ENCODE measurements around the gene SLC41A3. TPM values are rescaled to one million over a fixed set of nuclear protein-coding genes. Genes with fewer than 3 reads are reported as not detected.
"Not testable (repeated sequence)": the region's sequence is repeated elsewhere in the genome, so short reads cannot be mapped to it uniquely, and the experiment has no call there.

The SLC41A3 gene
- total and polyA plus RNA-seq, 11 donors: 20.9 to 60.1 (median 46.4) TPM

DNA sequence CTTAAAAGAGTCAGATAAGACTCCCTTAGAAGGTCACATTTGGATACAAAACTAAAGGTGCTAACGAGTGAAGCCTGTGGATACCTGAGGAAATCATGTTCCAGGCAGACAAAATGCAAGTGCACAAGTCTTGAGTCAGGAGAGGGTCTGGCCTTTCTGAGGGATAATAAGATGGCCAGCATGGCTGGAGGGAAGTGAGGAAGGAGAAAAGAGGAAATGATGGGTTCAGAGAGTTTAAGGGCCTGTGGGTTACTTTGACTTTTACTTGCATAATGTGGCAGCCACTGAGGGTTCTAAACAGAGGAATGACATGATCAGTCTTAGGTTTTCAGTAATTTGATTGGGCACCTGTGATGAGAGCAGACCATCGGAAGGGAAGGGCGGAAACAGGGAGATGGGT is 118.4 kb downstream of the SLC41A3 start:
- H3K4me1 ChIP-seq: no peaks in the 10 kb centered on the region
- peaks cover 0 to 6% (median 0%) of the 10 kb centered on the region in 12 donors for H3K9me3 ChIP-seq
- DNase-seq: no peak
- no peak overlapping the region for H3K4me3 ChIP-seq
- H3K36me3 ChIP-seq: no peaks in the 10 kb centered on the region
- peaks cover 0 to 20% (median 0%) of the 10 kb centered on the region in 9 donors for H3K27me3 ChIP-seq
- no peak for ATAC-seq
- intact Hi-C loops (cut with DNase I): no loop called here
- WGBS, 4 donors: 91 to 94% (median 92%) methylated on average over 3 of the region's 3 CpGs
- TF ChIP-seq POLR2A (IDR thresholded peaks at IDR 0.05): no peak
- H3K27ac ChIP-seq: no peak overlapping the region

- ATAC-seq; H3K9me3 ChIP-seq; H3K4me1 ChIP-seq; intact Hi-C loops (cut with DNase I); H3K27ac ChIP-seq; H3K36me3 ChIP-seq; DNase-seq; H3K4me3 ChIP-seq: not testable (repeated sequence)
- peaks cover 0 to 18% (median 1%) of the 10 kb centered on the region in 9 donors for H3K27me3 ChIP-seq
- 45 to 73% (median 61%) methylated on average over 1 of the region's 1 CpG for WGBS, 4 donors
Observed at GRCh38 chr3:125963834-125964233, 120.1 kb downstream of the SLC41A3 start.

DNA sequence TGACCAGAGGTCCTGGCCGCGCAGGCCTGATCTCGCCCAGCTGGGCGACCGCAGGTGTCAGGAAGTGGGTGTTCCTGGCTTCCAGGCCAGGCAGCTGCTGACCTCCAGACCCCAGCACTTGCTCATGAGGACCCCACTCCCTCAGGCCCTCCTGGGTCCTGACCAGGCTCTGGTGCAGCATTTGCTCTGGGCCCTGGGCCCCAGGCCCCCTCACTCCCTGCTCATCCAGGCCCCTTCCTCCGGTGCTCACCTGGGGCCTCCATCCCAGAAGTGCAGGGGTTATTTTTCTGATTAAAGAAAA is 122.7 kb downstream of the SLC41A3 start:
- intact Hi-C loops (cut with DNase I): no loop called here
- WGBS, 4 donors: 64 to 88% (median 77%) methylated on average over 4 to 6 of the region's 6 CpGs
- DNase-seq: no peak

DNA sequence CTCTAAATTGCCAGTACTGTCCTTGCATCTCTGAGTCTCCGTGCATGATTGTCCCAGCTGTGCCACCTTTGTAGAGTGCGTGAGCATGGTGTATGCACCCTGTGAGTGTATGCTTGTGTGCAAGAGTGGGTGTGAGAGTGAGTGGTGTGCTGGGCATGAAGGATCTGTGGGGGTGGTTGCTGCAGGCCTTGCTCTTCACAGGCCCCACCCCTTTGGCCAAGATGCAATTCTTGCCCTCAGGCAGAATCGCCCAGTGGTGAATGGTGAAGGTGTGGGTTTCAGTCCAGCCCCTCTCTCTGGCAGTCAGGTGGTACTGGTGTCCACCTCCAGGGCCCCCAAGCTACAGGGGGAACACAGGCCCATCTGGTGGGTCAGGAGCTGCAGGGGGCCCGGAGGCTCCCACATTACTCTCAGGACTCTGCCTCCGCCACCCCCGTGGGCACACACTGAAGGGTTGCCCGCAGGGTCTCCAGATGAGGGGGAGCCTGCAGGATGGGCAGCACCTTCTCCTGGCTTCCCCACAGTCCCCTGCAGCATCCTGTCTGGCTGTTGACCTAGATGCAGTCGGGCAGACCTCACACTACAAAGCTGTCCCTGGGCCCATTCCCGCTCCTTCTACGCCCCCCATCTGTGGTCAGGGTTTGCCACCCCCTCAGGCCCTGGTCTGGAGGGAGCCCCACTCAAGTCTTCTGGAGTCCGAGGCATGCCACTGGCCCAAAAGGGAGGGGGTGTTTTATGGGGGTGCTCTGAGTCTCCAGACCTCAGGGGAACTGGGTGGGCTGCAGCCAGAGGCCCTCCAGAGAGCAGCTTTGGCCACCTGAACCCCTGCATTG is 123.3 kb downstream of the SLC41A3 start:
- WGBS, 4 donors: 83 to 87% (median 84%) methylated on average over 7 to 11 of the region's 11 CpGs
- Histone ChIP-seq H3K36me3 (no peaks in the 10 kb centered on the region), H3K27me3 (peaks cover 0 to 30% (median 6%) of the 10 kb centered on the region in 9 donors), H3K4me1 (no peaks in the 10 kb centered on the region), H3K27ac (no peak overlapping the region), H3K4me3 (no peak overlapping the region), H3K9me3 (peaks cover 0 to 6% (median 0%) of the 10 kb centered on the region in 12 donors)
- peak in 1 of 4 donors; percentile 5 for ATAC-seq
- TF ChIP-seq POLR2A (IDR thresholded peaks at IDR 0.05): no peak
- TF ChIP-seq, protein P1, sequence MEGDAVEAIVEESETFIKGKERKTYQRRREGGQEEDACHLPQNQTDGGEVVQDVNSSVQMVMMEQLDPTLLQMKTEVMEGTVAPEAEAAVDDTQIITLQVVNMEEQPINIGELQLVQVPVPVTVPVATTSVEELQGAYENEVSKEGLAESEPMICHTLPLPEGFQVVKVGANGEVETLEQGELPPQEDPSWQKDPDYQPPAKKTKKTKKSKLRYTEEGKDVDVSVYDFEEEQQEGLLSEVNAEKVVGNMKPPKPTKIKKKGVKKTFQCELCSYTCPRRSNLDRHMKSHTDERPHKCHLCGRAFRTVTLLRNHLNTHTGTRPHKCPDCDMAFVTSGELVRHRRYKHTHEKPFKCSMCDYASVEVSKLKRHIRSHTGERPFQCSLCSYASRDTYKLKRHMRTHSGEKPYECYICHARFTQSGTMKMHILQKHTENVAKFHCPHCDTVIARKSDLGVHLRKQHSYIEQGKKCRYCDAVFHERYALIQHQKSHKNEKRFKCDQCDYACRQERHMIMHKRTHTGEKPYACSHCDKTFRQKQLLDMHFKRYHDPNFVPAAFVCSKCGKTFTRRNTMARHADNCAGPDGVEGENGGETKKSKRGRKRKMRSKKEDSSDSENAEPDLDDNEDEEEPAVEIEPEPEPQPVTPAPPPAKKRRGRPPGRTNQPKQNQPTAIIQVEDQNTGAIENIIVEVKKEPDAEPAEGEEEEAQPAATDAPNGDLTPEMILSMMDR (IDR thresholded peaks at IDR 0.05): no peak
- DNase-seq: no peak
- intact Hi-C loops (cut with DNase I): no loop called here

More for the DNA sequence above, 122.7 kb downstream of the SLC41A3 start:
- H3K4me1 ChIP-seq: no peaks in the 10 kb centered on the region
- H3K9me3 ChIP-seq: peaks cover 0 to 6% (median 0%) of the 10 kb centered on the region in 12 donors
- TF ChIP-seq, protein P1 (IDR thresholded peaks at IDR 0.05): no peak
- no peak for TF ChIP-seq POLR2A (IDR thresholded peaks at IDR 0.05)
- H3K27ac ChIP-seq: no peak overlapping the region
- no peak overlapping the region for H3K4me3 ChIP-seq
- no peaks in the 10 kb centered on the region for H3K36me3 ChIP-seq
- no peak for ATAC-seq
- H3K27me3 ChIP-seq: peaks cover 0 to 30% (median 6%) of the 10 kb centered on the region in 9 donors

- Histone ChIP-seq H3K27me3 (peaks cover 0 to 30% (median 6%) of the 10 kb centered on the region in 9 donors), H3K4me1 (no peaks in the 10 kb centered on the region), H3K4me3 (no peak overlapping the region), H3K36me3 (no peaks in the 10 kb centered on the region), H3K27ac (no peak overlapping the region), H3K9me3 (peaks cover 0 to 6% (median 0%) of the 10 kb centered on the region in 12 donors)
- TF ChIP-seq POLR2A (IDR thresholded peaks at IDR 0.05): no peak
- TF ChIP-seq, protein P1 (IDR thresholded peaks at IDR 0.05): no peak
- intact Hi-C loops (cut with DNase I): no loop called here
- 77 to 97% (median 92%) methylated on average over 4 to 14 of the region's 14 CpGs for WGBS, 4 donors
- ATAC-seq: no peak
- peak in 2 of 5 donors; percentile 24 to 57 for DNase-seq
Observed at GRCh38 chr3:125960066-125960424, 123.9 kb downstream of the SLC41A3 start.

Data from heart left ventricle (tissue), 16 donors.